ENCODE measurements around the gene P3H1.

The P3H1 gene

GRCh38 chr1:42698081-42698813 is 68.6 kb downstream of the P3H1 start:
- in situ Hi-C loops (cut with HindIII; ENCODE audit: low pct_unique_long_range_greater_than_20kb, low sequenced_read_pairs), result no loop called here
- TF ChIP-seq JUND (IDR thresholded peaks at IDR 0.05; ENCODE audit: low read depth), result no peak
- no peak for DNase-seq (ENCODE audit: low read depth in 1 of 2, low spot score in 1 of 2)

All from T47D (cell line).